ENCODE data around the gene OR1J2. TPM values are rescaled to one million over a fixed set of nuclear protein-coding genes. Genes with fewer than 3 reads are reported as not detected.

The OR1J2 gene
- total and polyA plus RNA-seq, 3 donors from 2014 or later, result 0.62 to 1.6 TPM; not detected in 1

DNA sequence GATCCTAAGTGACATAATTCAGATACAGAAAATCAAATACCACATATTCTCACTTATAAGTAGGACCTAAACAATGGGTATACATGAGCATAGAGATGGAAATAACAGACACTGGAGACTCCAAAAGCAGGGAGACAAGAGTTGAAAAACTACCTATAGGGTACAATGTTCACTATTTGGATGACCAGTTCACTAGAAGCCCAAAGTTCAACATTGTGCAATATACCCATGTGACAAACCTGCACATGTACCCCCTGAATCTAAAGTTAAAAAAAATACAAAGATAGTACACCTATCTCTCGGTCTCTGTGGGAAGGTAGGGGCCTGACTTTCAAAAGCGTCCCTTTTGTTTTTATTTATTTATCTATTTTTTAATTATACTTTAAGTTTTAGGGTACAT lies 28.2 kb downstream of the OR1J2 start:
- H3K27me3 ChIP-seq, result no peaks in the 10 kb centered on the region
- no peaks in the 10 kb centered on the region for H3K36me3 ChIP-seq (ENCODE audit: low read depth, missing control alignments)
- H3K27ac ChIP-seq, result no peak overlapping the region
- no peak for DNase-seq
- H3K4me3 ChIP-seq, result no peak overlapping the region
- no peaks in the 10 kb centered on the region for H3K4me1 ChIP-seq
- 72 to 73% methylated on average over 2 of the region's 2 CpGs for WGBS, 2 donors
- H3K9me3 ChIP-seq, result no peaks in the 10 kb centered on the region
- intact Hi-C loops (cut with DNase I; ENCODE audit: low total_unique reads), result no loop called here
- TF ChIP-seq POLR2A (IDR thresholded peaks at IDR 0.05), result no peak
- TF ChIP-seq, protein P1, sequence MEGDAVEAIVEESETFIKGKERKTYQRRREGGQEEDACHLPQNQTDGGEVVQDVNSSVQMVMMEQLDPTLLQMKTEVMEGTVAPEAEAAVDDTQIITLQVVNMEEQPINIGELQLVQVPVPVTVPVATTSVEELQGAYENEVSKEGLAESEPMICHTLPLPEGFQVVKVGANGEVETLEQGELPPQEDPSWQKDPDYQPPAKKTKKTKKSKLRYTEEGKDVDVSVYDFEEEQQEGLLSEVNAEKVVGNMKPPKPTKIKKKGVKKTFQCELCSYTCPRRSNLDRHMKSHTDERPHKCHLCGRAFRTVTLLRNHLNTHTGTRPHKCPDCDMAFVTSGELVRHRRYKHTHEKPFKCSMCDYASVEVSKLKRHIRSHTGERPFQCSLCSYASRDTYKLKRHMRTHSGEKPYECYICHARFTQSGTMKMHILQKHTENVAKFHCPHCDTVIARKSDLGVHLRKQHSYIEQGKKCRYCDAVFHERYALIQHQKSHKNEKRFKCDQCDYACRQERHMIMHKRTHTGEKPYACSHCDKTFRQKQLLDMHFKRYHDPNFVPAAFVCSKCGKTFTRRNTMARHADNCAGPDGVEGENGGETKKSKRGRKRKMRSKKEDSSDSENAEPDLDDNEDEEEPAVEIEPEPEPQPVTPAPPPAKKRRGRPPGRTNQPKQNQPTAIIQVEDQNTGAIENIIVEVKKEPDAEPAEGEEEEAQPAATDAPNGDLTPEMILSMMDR (IDR thresholded peaks at IDR 0.05), result no peak

DNA sequence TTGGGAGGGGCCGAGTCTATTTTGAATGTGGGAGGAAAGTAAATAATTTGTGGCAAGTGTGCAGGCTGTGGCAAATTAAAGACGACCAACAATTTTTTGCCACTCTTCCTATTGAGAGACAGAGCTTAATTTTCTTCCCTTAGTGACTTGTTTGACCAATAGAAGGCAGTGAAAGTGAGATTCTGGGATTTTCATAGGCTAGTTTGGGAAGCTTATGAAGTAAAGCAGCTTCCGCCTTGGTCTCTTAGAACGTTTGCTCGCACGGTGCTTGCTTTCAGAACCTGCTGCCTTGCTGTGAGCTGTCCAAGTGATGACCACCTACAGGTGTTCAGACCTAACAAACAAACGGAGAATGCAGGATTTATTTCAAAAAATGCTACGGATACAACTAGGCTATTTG lies 35.6 kb downstream of the OR1J2 start:
- H3K9me3 ChIP-seq, result no peaks in the 10 kb centered on the region
- WGBS, 2 donors, result 46 to 61% methylated on average over 8 of the region's 8 CpGs
- no peaks in the 10 kb centered on the region for H3K36me3 ChIP-seq (ENCODE audit: low read depth, missing control alignments)
- intact Hi-C loops (cut with DNase I; ENCODE audit: low total_unique reads), result no loop called here
- no peaks in the 10 kb centered on the region for H3K4me1 ChIP-seq
- no peak overlapping the region for H3K4me3 ChIP-seq
- no peaks in the 10 kb centered on the region for H3K27me3 ChIP-seq
- H3K27ac ChIP-seq, result no peak overlapping the region
- no peak for TF ChIP-seq POLR2A (IDR thresholded peaks at IDR 0.05)
- TF ChIP-seq, protein P1 (IDR thresholded peaks at IDR 0.05), result no peak
- no peak for DNase-seq

DNA sequence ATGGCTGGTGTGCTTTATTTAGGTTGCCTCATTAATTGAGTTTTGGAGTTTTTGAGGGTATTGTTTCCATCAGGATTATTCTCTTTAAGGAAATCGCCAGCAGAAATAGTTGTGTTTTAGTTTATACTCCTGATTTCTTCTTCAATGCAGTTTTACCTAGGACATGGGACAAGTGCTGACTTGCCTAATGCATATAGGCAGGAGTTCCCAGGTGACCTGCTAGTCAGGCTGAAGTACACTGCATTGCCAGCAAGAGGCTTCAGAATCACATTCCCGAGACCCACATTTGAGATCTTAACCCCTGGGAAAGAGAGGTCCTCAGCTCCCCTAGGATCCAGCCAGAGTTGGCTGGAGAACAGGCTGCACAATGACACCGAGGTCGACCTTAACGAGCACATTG lies 40.8 kb downstream of the OR1J2 start:
- intact Hi-C loops (cut with DNase I; ENCODE audit: low total_unique reads), result no loop called here
- Histone ChIP-seq H3K27ac (no peak overlapping the region), H3K9me3 (no peaks in the 10 kb centered on the region), H3K27me3 (no peaks in the 10 kb centered on the region), H3K4me3 (no peak overlapping the region), H3K36me3 (ENCODE audit: low read depth, missing control alignments) (no peaks in the 10 kb centered on the region), H3K4me1 (no peaks in the 10 kb centered on the region)
- TF ChIP-seq, protein P1 (IDR thresholded peaks at IDR 0.05), result no peak
- no peak for TF ChIP-seq POLR2A (IDR thresholded peaks at IDR 0.05)
- 62 to 66% methylated on average over 5 of the region's 5 CpGs for WGBS, 2 donors
- no peak for DNase-seq

DNA sequence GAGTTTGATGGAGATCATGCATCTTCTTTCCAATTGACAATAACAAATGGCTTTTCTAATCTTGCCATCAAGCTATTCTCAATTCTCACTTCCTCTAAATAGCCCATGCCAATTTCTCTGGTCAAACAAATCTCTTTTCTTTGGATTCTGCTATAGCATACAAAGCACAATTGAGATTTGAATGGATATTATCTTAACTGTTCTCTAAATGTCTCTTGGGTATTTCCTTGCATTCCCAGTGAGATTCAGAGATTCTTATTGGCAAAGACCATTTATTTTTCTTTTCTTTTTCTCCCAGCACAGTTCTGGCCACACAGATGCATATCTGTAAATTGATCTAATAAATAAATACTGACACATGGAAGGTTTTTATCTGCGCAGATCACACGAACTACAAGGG lies 42.2 kb downstream of the OR1J2 start, which contains the start of gene OR1N2:
Gene OR1N2 (plus strand): TSS at position 301 of the 400 bp plus-strand sequence. CDS start 100 bp downstream, outside the sequence.
- no peak within 1 kb of the TSS for H3K27ac ChIP-seq
- no peak for TF ChIP-seq POLR2A (IDR thresholded peaks at IDR 0.05)
- TF ChIP-seq, protein P1 (IDR thresholded peaks at IDR 0.05), result no peak
- DNase-seq, result no peak
- H3K9me3 ChIP-seq, result no peaks in the 10 kb centered on the region
- 71 to 90% methylated on average over 2 of the region's 2 CpGs for WGBS, 2 donors
- no peaks in the 10 kb centered on the region for H3K36me3 ChIP-seq (ENCODE audit: low read depth, missing control alignments)
- no peaks in the 10 kb centered on the region for H3K4me1 ChIP-seq
- intact Hi-C loops (cut with DNase I; ENCODE audit: low total_unique reads), result no loop called here
- H3K4me3 ChIP-seq, result no peak within 1 kb of the TSS
- H3K27me3 ChIP-seq, result no peaks in the 10 kb centered on the region

Other genes with a start within 250 kb of the OR1J2 start
- 10 to 100 TPM; 10.0 to 11.8 TPM for gene RBM18, start 246.0 kb upstream of the OR1J2 start, total RNA-seq
- 22.1 TPM for gene RBM18, start 246.0 kb upstream of the OR1J2 start, polyA plus RNA-seq (ENCODE audit: insufficient read depth, low read depth, low replicate concordance)
- gene MRRF, start 245.9 kb upstream of the OR1J2 start, total RNA-seq, result 10 to 100 TPM; 45.5 to 54.1 TPM
- 63.4 TPM for gene MRRF, start 245.9 kb upstream of the OR1J2 start, polyA plus RNA-seq (ENCODE audit: insufficient read depth, low read depth, low replicate concordance)
- gene PTGS1, start 139.8 kb upstream of the OR1J2 start, total RNA-seq, result 1 to 10 TPM in 1 of 2 donors, under 1 TPM in 1; 0.93 to 1.1 TPM
- gene PTGS1, start 139.8 kb upstream of the OR1J2 start, polyA plus RNA-seq (ENCODE audit: insufficient read depth, low read depth, low replicate concordance), result 10.1 TPM
- gene OR1J1, start 32.9 kb upstream of the OR1J2 start, total RNA-seq, result not detected
- not detected for gene OR1J1, start 32.9 kb upstream of the OR1J2 start, polyA plus RNA-seq (ENCODE audit: insufficient read depth, low read depth, low replicate concordance)
- gene OR1J4, start 8.3 kb downstream of the OR1J2 start, total RNA-seq, result under 1 TPM; 0.74 to 0.87 TPM
- gene OR1J4, start 8.3 kb downstream of the OR1J2 start, polyA plus RNA-seq (ENCODE audit: insufficient read depth, low read depth, low replicate concordance), result not detected
- gene OR1N1, start 16.5 kb downstream of the OR1J2 start, total RNA-seq, result under 1 TPM in 1 of 2 donors, not detected in 1; 0.62 TPM
- gene OR1N1, start 16.5 kb downstream of the OR1J2 start, polyA plus RNA-seq (ENCODE audit: insufficient read depth, low read depth, low replicate concordance), result not detected
- gene OR1N2, start 42.3 kb downstream of the OR1J2 start, total RNA-seq, result 1 to 10 TPM in 1 of 2 donors, under 1 TPM in 1; 0.39 to 1.7 TPM
- not detected for gene OR1N2, start 42.3 kb downstream of the OR1J2 start, polyA plus RNA-seq (ENCODE audit: insufficient read depth, low read depth, low replicate concordance)
- under 1 TPM in 1 of 2 donors, not detected in 1; 0.31 TPM for gene OR1L8, start 72.6 kb downstream of the OR1J2 start, total RNA-seq
- gene OR1L8, start 72.6 kb downstream of the OR1J2 start, polyA plus RNA-seq (ENCODE audit: insufficient read depth, low read depth, low replicate concordance), result 0.36 TPM
- gene OR1Q1, start 103.9 kb downstream of the OR1J2 start, total RNA-seq, result not detected
- gene OR1Q1, start 103.9 kb downstream of the OR1J2 start, polyA plus RNA-seq (ENCODE audit: insufficient read depth, low read depth, low replicate concordance), result not detected
- gene OR1B1, start 146.8 kb downstream of the OR1J2 start, total RNA-seq, result not detected
- gene OR1B1, start 146.8 kb downstream of the OR1J2 start, polyA plus RNA-seq (ENCODE audit: insufficient read depth, low read depth, low replicate concordance), result not detected
- not detected for gene OR1L1, start 150.9 kb downstream of the OR1J2 start, total RNA-seq
- gene OR1L1, start 150.9 kb downstream of the OR1J2 start, polyA plus RNA-seq (ENCODE audit: insufficient read depth, low read depth, low replicate concordance), result not detected
- gene OR1L3, start 164.3 kb downstream of the OR1J2 start, total RNA-seq, result not detected
- gene OR1L3, start 164.3 kb downstream of the OR1J2 start, polyA plus RNA-seq (ENCODE audit: insufficient read depth, low read depth, low replicate concordance), result not detected
- not detected for gene OR1L4, start 213.2 kb downstream of the OR1J2 start, total RNA-seq
- not detected for gene OR1L4, start 213.2 kb downstream of the OR1J2 start, polyA plus RNA-seq (ENCODE audit: insufficient read depth, low read depth, low replicate concordance)
- gene OR1L6, start 231.5 kb downstream of the OR1J2 start, total RNA-seq, result not detected
- not detected for gene OR1L6, start 231.5 kb downstream of the OR1J2 start, polyA plus RNA-seq (ENCODE audit: insufficient read depth, low read depth, low replicate concordance)

Measured in testis (tissue), 3 donors.